Breast epithelium (tissue), 3 donors: Measurements from ENCODE around the gene MPRIP.

Source experiments
- POLR2A ChIP-seq: fragments of 450-650 bp; IDR thresholded peaks from one replicate; pipeline ENCODE4 v1.6.1; 2016; ENCODE audit warnings: antibody characterized with exemption, mild to moderate bottlenecking, moderate library complexity
- POLR2AphosphoS5 ChIP-seq, 3 donors: sonication (generic); formaldehyde crosslinking; IDR thresholded peaks; one replicate each; pipeline ENCODE4 v1.6.1; 2017; ENCODE audit warnings: antibody characterized with exemption in 3 of 3
- TF ChIP-seq, protein P1 (sequence below), 3 donors: fragments of 450-650 bp; IDR thresholded peaks; one replicate each; pipeline ENCODE4 v1.5.1; 2016 to 2017; ENCODE audit warnings: antibody characterized with exemption in 3 of 3, mild to moderate bottlenecking in 3 of 3, moderate library complexity in 3 of 3

DNA sequence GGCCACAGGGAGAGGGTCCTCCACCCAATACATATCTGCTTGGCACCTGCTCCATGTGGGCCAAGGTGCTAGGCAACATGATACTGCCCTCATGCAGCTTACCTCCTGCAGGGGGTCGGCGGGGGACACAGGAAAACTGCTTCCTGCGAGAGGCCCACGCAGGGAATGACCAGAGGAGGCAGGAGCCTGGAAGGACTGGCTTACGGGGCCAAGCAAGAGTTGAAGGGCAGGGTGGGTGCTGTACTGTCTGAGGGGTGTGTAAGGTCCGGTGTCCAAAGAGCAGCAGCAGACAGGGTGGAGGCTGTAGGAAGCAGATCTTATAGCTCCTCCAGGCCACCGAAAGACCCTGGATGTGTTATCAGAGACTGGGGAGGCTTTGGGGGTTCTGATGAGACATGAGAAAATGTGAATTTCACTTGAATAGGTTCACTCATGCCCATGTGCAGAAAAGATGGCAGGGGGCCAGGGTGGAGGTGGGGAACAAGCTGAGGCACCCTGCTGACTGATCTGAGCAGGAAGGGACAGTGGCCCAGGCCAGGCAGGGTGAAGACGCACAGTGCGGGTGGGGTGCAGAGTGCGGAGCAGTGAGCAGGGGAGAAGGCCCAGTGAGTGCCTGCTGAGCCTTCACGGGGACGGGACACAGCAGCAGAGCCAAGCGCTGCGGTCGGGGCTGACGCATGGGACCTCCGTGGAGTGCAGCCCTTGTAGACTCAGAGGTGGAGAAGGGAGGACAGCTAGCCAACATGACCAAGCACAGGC is 186.4 kb downstream of the MPRIP start:
- TF ChIP-seq, protein P1, sequence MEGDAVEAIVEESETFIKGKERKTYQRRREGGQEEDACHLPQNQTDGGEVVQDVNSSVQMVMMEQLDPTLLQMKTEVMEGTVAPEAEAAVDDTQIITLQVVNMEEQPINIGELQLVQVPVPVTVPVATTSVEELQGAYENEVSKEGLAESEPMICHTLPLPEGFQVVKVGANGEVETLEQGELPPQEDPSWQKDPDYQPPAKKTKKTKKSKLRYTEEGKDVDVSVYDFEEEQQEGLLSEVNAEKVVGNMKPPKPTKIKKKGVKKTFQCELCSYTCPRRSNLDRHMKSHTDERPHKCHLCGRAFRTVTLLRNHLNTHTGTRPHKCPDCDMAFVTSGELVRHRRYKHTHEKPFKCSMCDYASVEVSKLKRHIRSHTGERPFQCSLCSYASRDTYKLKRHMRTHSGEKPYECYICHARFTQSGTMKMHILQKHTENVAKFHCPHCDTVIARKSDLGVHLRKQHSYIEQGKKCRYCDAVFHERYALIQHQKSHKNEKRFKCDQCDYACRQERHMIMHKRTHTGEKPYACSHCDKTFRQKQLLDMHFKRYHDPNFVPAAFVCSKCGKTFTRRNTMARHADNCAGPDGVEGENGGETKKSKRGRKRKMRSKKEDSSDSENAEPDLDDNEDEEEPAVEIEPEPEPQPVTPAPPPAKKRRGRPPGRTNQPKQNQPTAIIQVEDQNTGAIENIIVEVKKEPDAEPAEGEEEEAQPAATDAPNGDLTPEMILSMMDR (IDR thresholded peaks at IDR 0.05) = no peak
- TF ChIP-seq POLR2A (no peak), POLR2AphosphoS5 (IDR thresholded peaks at IDR 0.05) (no peak)
